Measurements from ENCODE around the gene THEMIS.
A peak's percentile ranks its signal among the peaks of the same experiment; 100 is the strongest.

The THEMIS gene

GRCh38 chr6:127900935-127901334 is at the start of gene THEMIS:
Gene THEMIS (minus strand): TSS chr6:127901058. CDS start chr6:127900932, 126 bp downstream.
- no peak for DNase-seq (ENCODE audit: low read depth)
- no peak for TF ChIP-seq CTCF (IDR thresholded peaks at IDR 0.05; ENCODE audit: control insufficient read depth, extremely low read depth, insufficient read depth)
- no peak within 1 kb of the TSS for H3K4me3 ChIP-seq (ENCODE audit: low read depth, low read length)

GRCh38 chr6:127949251-127949650 is 48.4 kb upstream of the THEMIS start:
- H3K4me3 ChIP-seq (ENCODE audit: low read depth, low read length): no peak overlapping the region
- no peak for DNase-seq (ENCODE audit: low read depth)
- no peak for TF ChIP-seq CTCF (IDR thresholded peaks at IDR 0.05; ENCODE audit: control insufficient read depth, extremely low read depth, insufficient read depth)

- TF ChIP-seq CTCF (IDR thresholded peaks at IDR 0.05; ENCODE audit: control insufficient read depth, extremely low read depth, insufficient read depth): no peak
- DNase-seq (ENCODE audit: low read depth): no peak
- no peak overlapping the region for H3K4me3 ChIP-seq (ENCODE audit: low read depth, low read length)
These were observed 45.5 kb upstream of the THEMIS start for GRCh38 chr6:127946388-127946787.

GRCh38 chr6:127945434-127946097 is 44.7 kb upstream of the THEMIS start:
- H3K4me3 ChIP-seq (ENCODE audit: low read depth, low read length): no peak overlapping the region
- TF ChIP-seq CTCF (IDR thresholded peaks at IDR 0.05; ENCODE audit: control insufficient read depth, extremely low read depth, insufficient read depth): no peak
- no peak for DNase-seq (ENCODE audit: low read depth)

GRCh38 chr6:127941228-127941627 is 40.4 kb upstream of the THEMIS start:
- DNase-seq (ENCODE audit: low read depth): no peak
- no peak for TF ChIP-seq CTCF (IDR thresholded peaks at IDR 0.05; ENCODE audit: control insufficient read depth, extremely low read depth, insufficient read depth)
- H3K4me3 ChIP-seq (ENCODE audit: low read depth, low read length): no peak overlapping the region

GRCh38 chr6:127939442-127940066 is 38.7 kb upstream of the THEMIS start:
- no peak for TF ChIP-seq CTCF (IDR thresholded peaks at IDR 0.05; ENCODE audit: control insufficient read depth, extremely low read depth, insufficient read depth)
- peak overlapping the region; percentile 13; the same call in 1 of the 2 replicates for H3K4me3 ChIP-seq (ENCODE audit: low read depth, low read length)
- DNase-seq (ENCODE audit: low read depth): peak; percentile 54

All from LNCaP clone FGC (cell line).